CD4-positive, CD25-positive, alpha-beta regulatory T cell (primary cell): Measurements from ENCODE around the gene C4A. TPM values are rescaled to one million over a fixed set of nuclear protein-coding genes. Genes with fewer than 3 reads are reported as not detected.

Experiments used
- ATAC-seq, 2 donors: fragments of 150-1000 bp; cut with Tn5 transposase; one replicate each; pipeline ENCODE4 v1.10.0; 2021; ENCODE audit warnings: low read depth in 2 of 2, moderate number of reproducible peaks in 2 of 2, moderate library complexity in 1 of 2
- DNase-seq, 3 donors: peaks; one replicate each; pipeline versions ENCODE4 v3.0.0 to v3.0.0-alpha.2; 2012 to 2022; ENCODE audit warnings: mixed read lengths in 1 of 3
- H3K27ac ChIP-seq: one replicate; pipeline ENCODE4 v1.7.0; 2013; ENCODE audit warnings: mild to moderate bottlenecking, low read length; ENCODE audit not compliant: insufficient read depth, poor library complexity, severe bottlenecking
- H3K27me3 ChIP-seq: one replicate; pipeline ENCODE4 v1.7.0; 2013; ENCODE audit warnings: low read length; ENCODE audit not compliant: control insufficient read depth, insufficient read depth
- H3K36me3 ChIP-seq: one replicate; pipeline ENCODE4 v1.7.0; 2013; ENCODE audit warnings: mild to moderate bottlenecking, low read length, moderate library complexity; ENCODE audit not compliant: control insufficient read depth, insufficient read depth
- H3K4me1 ChIP-seq: 2 replicates; pipeline ENCODE4 v1.7.0; 2013; ENCODE audit warnings: mild to moderate bottlenecking, low read length; ENCODE audit not compliant: insufficient read depth, control insufficient read depth, poor library complexity, severe bottlenecking
- H3K4me3 ChIP-seq: one replicate; pipeline ENCODE4 v1.7.0; 2013; ENCODE audit warnings: low read depth, mild to moderate bottlenecking, low read length, moderate library complexity
- H3K9me3 ChIP-seq, 2 experiments: 1 replicate in 1 of 2; 2 replicates in 1 of 2; pipeline ENCODE4 v1.7.0; 2013; ENCODE audit warnings: low read length in 2 of 2, mild to moderate bottlenecking in 1 of 2, moderate library complexity in 1 of 2; ENCODE audit not compliant: control insufficient read depth in 2 of 2
- H3K27ac Mint-ChIP-seq, 3 donors: one replicate each; pipeline ENCODE4 v1.8.0; 2020 to 2022; ENCODE audit warnings: mild to moderate bottlenecking in 3 of 3, mixed read lengths in 3 of 3, moderate library complexity in 2 of 3
- H3K27me3 Mint-ChIP-seq: one replicate; pipeline ENCODE4 v1.8.0; 2022; ENCODE audit warnings: mild to moderate bottlenecking, mixed read lengths
- H3K36me3 Mint-ChIP-seq: one replicate; pipeline ENCODE4 v1.8.0; 2020; ENCODE audit warnings: mixed read lengths
- H3K4me1 Mint-ChIP-seq, 4 donors: one replicate each; pipeline ENCODE4 v1.8.0; 2020 to 2022; ENCODE audit warnings: mixed read lengths in 4 of 4, mild to moderate bottlenecking in 1 of 4
- H3K4me3 Mint-ChIP-seq, 4 donors: one replicate each; pipeline ENCODE4 v1.8.0; 2020 to 2022; ENCODE audit warnings: mild to moderate bottlenecking in 4 of 4, mixed read lengths in 4 of 4, moderate library complexity in 3 of 4
- H3K9me3 Mint-ChIP-seq, 7 donors: one replicate each; pipeline ENCODE4 v1.8.0; 2020 to 2022; ENCODE audit warnings: mixed read lengths in 7 of 7, mild to moderate bottlenecking in 3 of 7, moderate library complexity in 2 of 7
- polyA plus RNA-seq, 4 donors: library from polyadenylated mRNA; unstranded; fragments of 300-500 nt; fragmentation: Illumina TruSeq; gene quantifications; one replicate each; pipeline ENCODE4 v1.2.3, GENCODE V29; 2021
- total RNA-seq: library from RNA; stranded (reverse); gene quantifications from one replicate; pipeline ENCODE4 v1.2.3, GENCODE V29; 2022

Gene C4A
- total and polyA plus RNA-seq, 5 donors from 2014 or later, result 0.28 to 4.0 (median 0.30) TPM; not detected in 2

- no peaks in the 10 kb centered on the region for H3K36me3 ChIP-seq
- no peak for ATAC-seq
- H3K4me3 ChIP-seq, result no peak within 1 kb of the TSS
- H3K36me3 Mint-ChIP-seq, result peaks cover 1% of the 10 kb centered on the region
- H3K4me1 ChIP-seq, result no peaks in the 10 kb centered on the region
- no peak for DNase-seq
- H3K27ac Mint-ChIP-seq, result no peak within 1 kb of the TSS
- H3K27ac ChIP-seq, result no peak within 1 kb of the TSS
- H3K27me3 ChIP-seq, result no peaks in the 10 kb centered on the region
- H3K27me3 Mint-ChIP-seq, result peaks cover 21% of the 10 kb centered on the region
- no peaks in the 10 kb centered on the region for H3K9me3 ChIP-seq
- H3K4me1 Mint-ChIP-seq, result no peaks in the 10 kb centered on the region
- peak within 1 kb of the TSS in 1 of 4 donors; percentile 61 for H3K4me3 Mint-ChIP-seq
- H3K9me3 Mint-ChIP-seq, result peaks cover 0 to 4% (median 0%) of the 10 kb centered on the region in 7 donors
Observed at GRCh38 chr6:31945507-31946369, 36.1 kb upstream of the C4A start, which contains the start of gene CFB. Gene CFB (plus strand): TSS chr6:31946095. CDS start chr6:31946222, 127 bp downstream.

DNA sequence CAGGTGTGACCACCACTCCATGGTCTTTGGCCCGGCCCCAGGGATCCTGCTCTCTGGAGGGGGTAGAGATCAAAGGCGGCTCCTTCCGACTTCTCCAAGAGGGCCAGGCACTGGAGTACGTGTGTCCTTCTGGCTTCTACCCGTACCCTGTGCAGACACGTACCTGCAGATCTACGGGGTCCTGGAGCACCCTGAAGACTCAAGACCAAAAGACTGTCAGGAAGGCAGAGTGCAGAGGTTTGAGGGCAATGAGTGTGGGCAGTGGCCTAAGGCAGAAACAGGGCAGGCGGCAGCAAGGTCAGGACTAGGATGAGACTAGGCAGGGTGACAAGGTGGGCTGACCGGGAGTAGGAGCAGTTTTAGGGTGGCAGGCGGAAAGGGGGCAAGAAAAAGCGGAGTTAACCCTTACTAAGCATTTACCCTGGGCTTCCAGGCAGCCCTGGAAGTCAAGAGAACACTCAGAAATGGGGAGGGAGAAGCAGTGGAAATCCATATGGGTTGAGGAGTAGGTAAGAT lies 35.4 kb upstream of the C4A start:
- DNase-seq (no peak), ATAC-seq (no peak)
- H3K4me1 Mint-ChIP-seq, result no peaks in the 10 kb centered on the region
- peaks cover 3% of the 10 kb centered on the region for H3K36me3 ChIP-seq
- no peak overlapping the region for H3K4me3 ChIP-seq
- H3K36me3 Mint-ChIP-seq, result peaks cover 4% of the 10 kb centered on the region
- H3K4me1 ChIP-seq, result no peaks in the 10 kb centered on the region
- H3K9me3 ChIP-seq, result no peaks in the 10 kb centered on the region
- peaks cover 21% of the 10 kb centered on the region for H3K27me3 Mint-ChIP-seq
- no peak overlapping the region for H3K27ac Mint-ChIP-seq
- H3K9me3 Mint-ChIP-seq, result peaks cover 0 to 4% (median 0%) of the 10 kb centered on the region in 7 donors
- H3K27me3 ChIP-seq, result no peaks in the 10 kb centered on the region
- no peak overlapping the region for H3K27ac ChIP-seq
- H3K4me3 Mint-ChIP-seq, result no peak overlapping the region

GRCh38 chr6:31947070-31947675 lies 34.7 kb upstream of the C4A start:
- no peak overlapping the region for H3K4me3 Mint-ChIP-seq
- peaks cover 10% of the 10 kb centered on the region for H3K36me3 ChIP-seq

DNA sequence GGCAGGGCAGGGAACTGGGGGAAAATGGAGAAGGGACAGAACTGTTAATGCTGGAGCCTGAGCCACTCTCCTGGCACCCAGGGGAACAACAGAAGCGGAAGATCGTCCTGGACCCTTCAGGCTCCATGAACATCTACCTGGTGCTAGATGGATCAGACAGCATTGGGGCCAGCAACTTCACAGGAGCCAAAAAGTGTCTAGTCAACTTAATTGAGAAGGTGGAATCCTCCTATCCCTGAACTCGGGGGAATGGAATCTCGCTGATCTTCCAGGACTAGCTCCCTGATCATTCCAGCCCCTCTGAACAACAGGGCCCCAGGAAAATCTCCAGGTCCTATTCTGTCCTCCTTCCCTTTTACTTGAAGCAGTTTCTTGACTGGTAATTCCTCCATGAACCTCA lies 34.0 kb upstream of the C4A start:
- H3K9me3 ChIP-seq, result no peaks in the 10 kb centered on the region
- H3K36me3 ChIP-seq, result peaks cover 12% of the 10 kb centered on the region
- ATAC-seq (no peak), DNase-seq (no peak)
- no peak overlapping the region for H3K4me3 ChIP-seq
- Mint-ChIP-seq H3K4me1 (peaks cover 0 to 4% (median 1%) of the 10 kb centered on the region in 4 donors), H3K36me3 (peaks cover 7% of the 10 kb centered on the region), H3K27me3 (peaks cover 21% of the 10 kb centered on the region), H3K27ac (peak overlapping the region in 2 of 3 donors; percentile 25 to 54), H3K4me3 (no peak overlapping the region), H3K9me3 (peaks cover 0 to 2% (median 0%) of the 10 kb centered on the region in 7 donors)
- no peaks in the 10 kb centered on the region for H3K4me1 ChIP-seq
- H3K27ac ChIP-seq, result no peak overlapping the region
- no peaks in the 10 kb centered on the region for H3K27me3 ChIP-seq

More at GRCh38 chr6:31947070-31947675, 34.7 kb upstream of the C4A start:
- no peak for ATAC-seq
- Mint-ChIP-seq H3K4me1 (no peaks in the 10 kb centered on the region), H3K9me3 (peaks cover 0 to 4% (median 0%) of the 10 kb centered on the region in 7 donors), H3K27me3 (peaks cover 21% of the 10 kb centered on the region), H3K36me3 (peaks cover 4% of the 10 kb centered on the region), H3K27ac (no peak overlapping the region)
- Histone ChIP-seq H3K27ac (no peak overlapping the region), H3K4me3 (no peak overlapping the region), H3K27me3 (no peaks in the 10 kb centered on the region), H3K4me1 (no peaks in the 10 kb centered on the region), H3K9me3 (no peaks in the 10 kb centered on the region)
- no peak for DNase-seq

DNA sequence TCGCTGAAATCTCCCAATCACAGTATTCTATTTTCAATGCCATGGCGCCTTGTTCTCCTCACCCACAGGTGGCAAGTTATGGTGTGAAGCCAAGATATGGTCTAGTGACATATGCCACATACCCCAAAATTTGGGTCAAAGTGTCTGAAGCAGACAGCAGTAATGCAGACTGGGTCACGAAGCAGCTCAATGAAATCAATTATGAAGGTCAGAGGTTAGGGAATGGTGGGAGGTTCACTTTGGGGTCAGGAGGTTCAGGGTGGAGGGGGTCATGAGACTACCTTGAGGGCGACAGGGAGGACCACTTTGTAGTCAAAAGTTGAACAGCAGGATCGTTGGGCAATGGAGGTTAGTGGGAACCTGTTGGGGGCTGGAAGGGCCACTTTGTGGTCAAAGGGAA lies 33.6 kb upstream of the C4A start:
- H3K27ac Mint-ChIP-seq, result peak overlapping the region in 2 of 3 donors; percentile 25 to 62
- DNase-seq, result no peak
- Histone ChIP-seq H3K4me1 (no peaks in the 10 kb centered on the region), H3K4me3 (no peak overlapping the region), H3K27me3 (no peaks in the 10 kb centered on the region), H3K9me3 (no peaks in the 10 kb centered on the region), H3K27ac (no peak overlapping the region), H3K36me3 (peaks cover 14% of the 10 kb centered on the region)
- no peak overlapping the region for H3K4me3 Mint-ChIP-seq
- H3K4me1 Mint-ChIP-seq, result peaks cover 0 to 8% (median 2%) of the 10 kb centered on the region in 4 donors
- ATAC-seq, result no peak
- peaks cover 21% of the 10 kb centered on the region for H3K27me3 Mint-ChIP-seq
- peaks cover 0 to 2% (median 0%) of the 10 kb centered on the region in 7 donors for H3K9me3 Mint-ChIP-seq
- H3K36me3 Mint-ChIP-seq, result peaks cover 11% of the 10 kb centered on the region

DNA sequence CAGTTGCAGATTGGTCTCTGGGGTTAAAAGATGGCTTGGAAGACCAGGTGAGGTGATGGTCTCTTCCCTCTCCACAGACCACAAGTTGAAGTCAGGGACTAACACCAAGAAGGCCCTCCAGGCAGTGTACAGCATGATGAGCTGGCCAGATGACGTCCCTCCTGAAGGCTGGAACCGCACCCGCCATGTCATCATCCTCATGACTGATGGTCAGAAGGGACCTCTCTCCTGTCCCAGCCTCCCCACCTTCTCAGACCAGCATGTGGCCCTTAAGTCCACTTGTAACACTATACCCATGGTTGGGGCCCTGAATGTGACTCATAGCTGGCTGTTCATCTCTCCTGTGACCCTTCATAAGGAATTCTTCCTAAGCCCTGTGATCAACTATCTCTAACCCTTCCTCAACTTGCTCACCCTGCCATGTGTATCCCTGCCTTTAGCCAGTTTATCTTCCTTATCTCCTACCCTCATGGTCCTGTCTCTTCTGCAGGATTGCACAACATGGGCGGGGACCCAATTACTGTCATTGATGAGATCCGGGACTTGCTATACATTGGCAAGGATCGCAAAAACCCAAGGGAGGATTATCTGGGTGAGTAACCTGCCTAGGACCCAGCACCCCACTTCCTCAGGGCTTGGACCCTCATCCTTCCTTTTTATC lies 33.0 kb upstream of the C4A start:
- peaks cover 17% of the 10 kb centered on the region for H3K36me3 Mint-ChIP-seq
- H3K27ac Mint-ChIP-seq, result peak overlapping the region in 1 of 3 donors; percentile 62
- no peaks in the 10 kb centered on the region for H3K9me3 ChIP-seq
- H3K27me3 ChIP-seq, result no peaks in the 10 kb centered on the region
- no peak overlapping the region for H3K4me3 ChIP-seq
- peaks cover 0 to 2% (median 0%) of the 10 kb centered on the region in 7 donors for H3K9me3 Mint-ChIP-seq
- H3K4me1 ChIP-seq, result no peaks in the 10 kb centered on the region
- H3K4me3 Mint-ChIP-seq, result no peak overlapping the region
- peaks cover 0 to 8% (median 2%) of the 10 kb centered on the region in 4 donors for H3K4me1 Mint-ChIP-seq
- ATAC-seq (no peak), DNase-seq (no peak)
- no peak overlapping the region for H3K27ac ChIP-seq
- H3K27me3 Mint-ChIP-seq, result peaks cover 18% of the 10 kb centered on the region
- H3K36me3 ChIP-seq, result peaks cover 20% of the 10 kb centered on the region

DNA sequence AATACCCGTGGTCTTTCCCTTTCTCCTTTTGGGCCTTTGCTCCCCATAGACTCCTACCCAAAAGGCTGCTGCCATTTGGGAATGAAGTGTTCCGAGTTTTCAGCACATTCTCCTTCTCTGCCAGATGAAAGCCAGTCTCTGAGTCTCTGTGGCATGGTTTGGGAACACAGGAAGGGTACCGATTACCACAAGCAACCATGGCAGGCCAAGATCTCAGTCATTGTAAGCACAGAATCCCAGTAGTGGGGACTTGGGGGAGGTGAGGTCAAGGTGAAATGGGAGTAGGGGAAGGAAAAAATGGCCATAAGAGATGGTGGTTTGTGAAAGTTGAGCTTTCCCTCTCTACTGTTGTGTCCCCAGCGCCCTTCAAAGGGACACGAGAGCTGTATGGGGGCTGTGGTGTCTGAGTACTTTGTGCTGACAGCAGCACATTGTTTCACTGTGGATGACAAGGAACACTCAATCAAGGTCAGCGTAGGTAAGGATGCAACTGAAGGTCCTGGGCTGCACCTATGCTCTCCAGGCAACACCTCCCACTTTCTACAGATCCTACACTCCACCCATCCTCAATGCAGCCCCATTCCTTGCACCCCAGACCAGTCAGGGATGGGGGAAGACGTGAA lies 31.8 kb upstream of the C4A start:
- no peak overlapping the region for H3K4me3 Mint-ChIP-seq
- Histone ChIP-seq H3K4me1 (no peaks in the 10 kb centered on the region), H3K36me3 (peaks cover 31% of the 10 kb centered on the region), H3K9me3 (no peaks in the 10 kb centered on the region), H3K27me3 (no peaks in the 10 kb centered on the region), H3K27ac (no peak overlapping the region), H3K4me3 (no peak overlapping the region)
- H3K9me3 Mint-ChIP-seq, result peaks cover 0 to 2% (median 0%) of the 10 kb centered on the region in 7 donors
- peak overlapping the region; percentile 62 to 76 (median 62) for H3K27ac Mint-ChIP-seq
- H3K27me3 Mint-ChIP-seq, result peaks cover 8% of the 10 kb centered on the region
- H3K36me3 Mint-ChIP-seq, result peaks cover 28% of the 10 kb centered on the region
- DNase-seq (no peak), ATAC-seq (no peak)
- H3K4me1 Mint-ChIP-seq, result peaks cover 0 to 8% (median 2%) of the 10 kb centered on the region in 4 donors
